ENCODE results near the gene PRRC2B. TPM values are rescaled to one million over a fixed set of nuclear protein-coding genes. Genes with fewer than 3 reads are reported as not detected.

The PRRC2B gene
- total and polyA plus RNA-seq, 4 donors, result 39.4 to 171 (median 91.4) TPM

DNA sequence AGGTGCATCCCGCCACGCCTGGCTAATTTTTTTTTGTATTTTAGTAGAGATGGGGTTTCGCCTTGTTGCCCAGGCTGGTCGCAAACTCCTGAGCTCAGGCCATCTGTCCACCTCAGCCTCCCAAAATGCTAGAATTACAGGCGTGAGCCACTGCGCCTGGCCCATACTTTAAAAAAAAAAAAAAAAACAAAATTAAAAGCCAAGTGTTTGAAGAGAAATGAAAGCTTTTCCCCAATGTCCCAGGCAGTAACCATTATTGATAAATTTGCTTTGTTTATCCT lies 9.5 kb downstream of the PRRC2B start:
- TF ChIP-seq, protein P1, sequence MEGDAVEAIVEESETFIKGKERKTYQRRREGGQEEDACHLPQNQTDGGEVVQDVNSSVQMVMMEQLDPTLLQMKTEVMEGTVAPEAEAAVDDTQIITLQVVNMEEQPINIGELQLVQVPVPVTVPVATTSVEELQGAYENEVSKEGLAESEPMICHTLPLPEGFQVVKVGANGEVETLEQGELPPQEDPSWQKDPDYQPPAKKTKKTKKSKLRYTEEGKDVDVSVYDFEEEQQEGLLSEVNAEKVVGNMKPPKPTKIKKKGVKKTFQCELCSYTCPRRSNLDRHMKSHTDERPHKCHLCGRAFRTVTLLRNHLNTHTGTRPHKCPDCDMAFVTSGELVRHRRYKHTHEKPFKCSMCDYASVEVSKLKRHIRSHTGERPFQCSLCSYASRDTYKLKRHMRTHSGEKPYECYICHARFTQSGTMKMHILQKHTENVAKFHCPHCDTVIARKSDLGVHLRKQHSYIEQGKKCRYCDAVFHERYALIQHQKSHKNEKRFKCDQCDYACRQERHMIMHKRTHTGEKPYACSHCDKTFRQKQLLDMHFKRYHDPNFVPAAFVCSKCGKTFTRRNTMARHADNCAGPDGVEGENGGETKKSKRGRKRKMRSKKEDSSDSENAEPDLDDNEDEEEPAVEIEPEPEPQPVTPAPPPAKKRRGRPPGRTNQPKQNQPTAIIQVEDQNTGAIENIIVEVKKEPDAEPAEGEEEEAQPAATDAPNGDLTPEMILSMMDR (IDR thresholded peaks at IDR 0.05; ENCODE audit: control extremely low read depth, extremely low read depth), result no peak
- Histone ChIP-seq H3K9me3 (ENCODE audit: control insufficient read depth in 4 of 4, insufficient read depth in 3 of 4, low read length in 3 of 4) (no peaks in the 10 kb centered on the region), H3K27ac (ENCODE audit: low read depth in 1 of 2, low read length in 1 of 2) (peak overlapping the region; percentile 14 to 59), H3K4me1 (ENCODE audit: control insufficient read depth in 5 of 5, insufficient read depth in 5 of 5, low read length in 5 of 5) (peaks cover 42 to 62% (median 57%) of the 10 kb centered on the region in 5 donors), H3K36me3 (ENCODE audit: control insufficient read depth in 4 of 4, insufficient read depth in 4 of 4, low read length in 4 of 4) (peaks cover 0 to under 1% (median 0%) of the 10 kb centered on the region in 4 donors), H3K27me3 (ENCODE audit: control insufficient read depth in 3 of 3, insufficient read depth in 3 of 3, low read length in 2 of 3) (no peaks in the 10 kb centered on the region), H3K4me3 (no peak overlapping the region), H3K9ac (ENCODE audit: insufficient read depth in 1 of 2, low read length in 2 of 2) (no peak overlapping the region)
- DNase-seq, result no peak
- no peak for ATAC-seq (ENCODE audit: insufficient read depth, low FRiP score)
- WGBS, 2 donors, result 90 to 96% methylated on average over 6 of the region's 6 CpGs

DNA sequence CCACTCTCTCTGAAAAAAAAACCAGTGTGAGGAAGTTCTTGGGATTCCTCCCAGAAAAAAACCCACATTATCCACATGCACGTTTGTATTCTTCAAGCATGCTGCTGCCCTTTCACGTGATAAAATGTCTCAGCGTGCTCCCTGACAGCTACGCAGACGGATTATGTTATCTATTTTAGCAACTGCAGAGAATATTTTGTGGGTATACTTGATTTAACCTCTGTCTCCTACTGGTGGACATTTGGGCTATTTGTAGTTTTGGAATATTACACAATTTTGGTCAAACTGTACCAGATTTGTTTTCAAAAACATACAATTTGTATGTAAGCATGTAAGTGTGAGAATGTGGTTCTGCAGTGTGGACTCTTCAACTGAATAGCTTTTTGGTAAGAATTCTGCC lies 10.7 kb downstream of the PRRC2B start:
- H3K36me3 ChIP-seq (ENCODE audit: control insufficient read depth in 4 of 4, insufficient read depth in 4 of 4, low read length in 4 of 4), result no peaks in the 10 kb centered on the region
- H3K4me1 ChIP-seq (ENCODE audit: control insufficient read depth in 5 of 5, insufficient read depth in 5 of 5, low read length in 5 of 5), result peaks cover 44 to 65% (median 57%) of the 10 kb centered on the region in 5 donors
- no peak for ATAC-seq (ENCODE audit: insufficient read depth, low FRiP score)
- H3K9ac ChIP-seq (ENCODE audit: insufficient read depth in 1 of 2, low read length in 2 of 2), result peak overlapping the region in 1 of 2 donors; percentile 53
- no peak overlapping the region for H3K4me3 ChIP-seq
- H3K27ac ChIP-seq (ENCODE audit: low read depth in 1 of 2, low read length in 1 of 2), result peak overlapping the region in 1 of 2 donors; percentile 79
- no peaks in the 10 kb centered on the region for H3K9me3 ChIP-seq (ENCODE audit: control insufficient read depth in 4 of 4, insufficient read depth in 3 of 4, low read length in 3 of 4)
- H3K27me3 ChIP-seq (ENCODE audit: control insufficient read depth in 3 of 3, insufficient read depth in 3 of 3, low read length in 2 of 3), result no peaks in the 10 kb centered on the region
- no peak for DNase-seq
- TF ChIP-seq, protein P1 (IDR thresholded peaks at IDR 0.05; ENCODE audit: control extremely low read depth, extremely low read depth), result no peak
- WGBS, 2 donors, result 39 to 54% methylated on average over 5 of the region's 5 CpGs

DNA sequence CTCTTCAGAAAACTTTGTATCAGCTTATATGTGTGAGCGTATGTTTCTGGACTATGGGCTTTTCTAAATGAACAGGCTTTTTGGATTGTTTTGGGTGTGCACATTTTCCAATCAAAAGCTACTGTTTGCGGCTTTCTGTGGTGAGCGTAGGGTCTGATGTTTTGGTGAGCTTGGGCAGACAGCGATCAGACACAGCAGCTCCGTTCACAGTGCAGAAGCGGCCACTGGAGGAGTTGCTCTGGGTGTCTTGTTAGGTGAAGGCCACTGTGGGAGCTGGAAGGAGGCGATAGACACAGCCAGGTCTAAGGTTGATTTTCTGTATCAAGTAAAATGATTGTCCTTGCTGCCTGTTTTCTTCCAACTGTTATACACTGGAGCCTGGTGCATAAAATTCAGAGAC lies 11.1 kb downstream of the PRRC2B start:
- no peaks in the 10 kb centered on the region for H3K36me3 ChIP-seq (ENCODE audit: control insufficient read depth in 4 of 4, insufficient read depth in 4 of 4, low read length in 4 of 4)
- no peak overlapping the region for H3K4me3 ChIP-seq
- H3K9ac ChIP-seq (ENCODE audit: insufficient read depth in 1 of 2, low read length in 2 of 2), result peak overlapping the region in 1 of 2 donors; percentile 53
- no peaks in the 10 kb centered on the region for H3K9me3 ChIP-seq (ENCODE audit: control insufficient read depth in 4 of 4, insufficient read depth in 3 of 4, low read length in 3 of 4)
- DNase-seq, result no peak
- peaks cover 48 to 68% (median 55%) of the 10 kb centered on the region in 5 donors for H3K4me1 ChIP-seq (ENCODE audit: control insufficient read depth in 5 of 5, insufficient read depth in 5 of 5, low read length in 5 of 5)
- no peaks in the 10 kb centered on the region for H3K27me3 ChIP-seq (ENCODE audit: control insufficient read depth in 3 of 3, insufficient read depth in 3 of 3, low read length in 2 of 3)
- peak overlapping the region; percentile 74 to 79 for H3K27ac ChIP-seq (ENCODE audit: low read depth in 1 of 2, low read length in 1 of 2)
- TF ChIP-seq, protein P1 (IDR thresholded peaks at IDR 0.05; ENCODE audit: control extremely low read depth, extremely low read depth), result no peak
- ATAC-seq (ENCODE audit: insufficient read depth, low FRiP score), result no peak
- WGBS, 2 donors, result 81 to 85% methylated on average over 7 of the region's 7 CpGs

DNA sequence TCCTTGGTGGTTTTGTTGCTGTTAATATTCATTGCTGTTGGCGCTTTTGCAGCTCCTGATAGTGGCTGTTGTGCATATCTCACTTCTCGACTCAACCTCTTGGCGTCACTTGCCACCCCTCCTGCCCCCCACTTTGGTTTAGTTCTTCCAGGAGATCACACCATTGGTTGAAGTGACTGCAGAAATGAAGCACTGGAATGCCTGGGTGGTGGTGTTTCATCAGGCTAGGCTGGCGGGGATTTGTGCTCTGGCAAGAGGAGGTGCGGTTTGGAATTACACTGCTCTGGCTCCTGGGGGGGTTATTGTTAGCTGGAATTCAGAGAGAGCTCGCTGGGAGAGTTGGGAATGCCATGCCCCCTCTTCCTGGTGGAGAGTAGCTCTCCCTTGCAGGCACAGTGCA lies 11.5 kb downstream of the PRRC2B start:
- H3K4me1 ChIP-seq (ENCODE audit: control insufficient read depth in 5 of 5, insufficient read depth in 5 of 5, low read length in 5 of 5), result peaks cover 48 to 73% (median 52%) of the 10 kb centered on the region in 5 donors
- H3K9me3 ChIP-seq (ENCODE audit: control insufficient read depth in 4 of 4, insufficient read depth in 3 of 4, low read length in 3 of 4), result no peaks in the 10 kb centered on the region
- ATAC-seq (ENCODE audit: insufficient read depth, low FRiP score), result no peak
- no peaks in the 10 kb centered on the region for H3K36me3 ChIP-seq (ENCODE audit: control insufficient read depth in 4 of 4, insufficient read depth in 4 of 4, low read length in 4 of 4)
- TF ChIP-seq, protein P1 (IDR thresholded peaks at IDR 0.05; ENCODE audit: control extremely low read depth, extremely low read depth), result no peak
- peak overlapping the region; percentile 74 to 79 for H3K27ac ChIP-seq (ENCODE audit: low read depth in 1 of 2, low read length in 1 of 2)
- no peak overlapping the region for H3K4me3 ChIP-seq
- peak in 2 of 3 donors; percentile 31 to 39 for DNase-seq
- H3K9ac ChIP-seq (ENCODE audit: insufficient read depth in 1 of 2, low read length in 2 of 2), result no peak overlapping the region
- H3K27me3 ChIP-seq (ENCODE audit: control insufficient read depth in 3 of 3, insufficient read depth in 3 of 3, low read length in 2 of 3), result no peaks in the 10 kb centered on the region
- WGBS, 2 donors, result 56 to 71% methylated on average over 6 of the region's 6 CpGs
